Testis (tissue), 2 donors: ENCODE results near the gene FHIT.

Experiments
- CTCF ChIP-seq, 3 experiments: fragments of 450-650 bp in 2 of 3; fragments of 200-600 bp in 1 of 3; sonication (generic) in 1 of 3; IDR thresholded peaks; one replicate each; pipeline ENCODE4 v1.5.1; 2016 to 2019; ENCODE audit warnings: antibody characterized with exemption in 3 of 3, mild to moderate bottlenecking in 2 of 3, moderate library complexity in 1 of 3
- POLR2A ChIP-seq: fragments of 450-650 bp; IDR thresholded peaks from one replicate; pipeline ENCODE4 v1.6.1; 2017; ENCODE audit warnings: antibody characterized with exemption, mild to moderate bottlenecking, moderate library complexity

GRCh38 chr3:60765776-60766175 is 485.5 kb downstream of the FHIT start:
- no peak for TF ChIP-seq CTCF (IDR thresholded peaks at IDR 0.05)
- no peak for TF ChIP-seq POLR2A
